Measurements from ENCODE around the gene ZNF740.
"Not testable (repeated sequence)": the region's sequence is repeated elsewhere in the genome, so short reads cannot be mapped to it uniquely, and the experiment has no call there.

Gene ZNF740

GRCh38 chr12:53193985-53194716, 13.6 kb downstream of the ZNF740 start:
- peak; percentile 59 for FAIRE-seq
- no peak for DNase-seq (ENCODE audit: low spot score)

GRCh38 chr12:53194973-53195372, 14.5 kb downstream of the ZNF740 start:
- FAIRE-seq: no peak
- DNase-seq (ENCODE audit: low spot score): no peak

GRCh38 chr12:53195516-53196420, 15.2 kb downstream of the ZNF740 start:
- no peak for DNase-seq (ENCODE audit: low spot score)
- FAIRE-seq: no peak

GRCh38 chr12:53196486-53196885, 16.0 kb downstream of the ZNF740 start:
- FAIRE-seq (no peak), DNase-seq (ENCODE audit: low spot score) (no peak)

- no peak for FAIRE-seq
- DNase-seq (ENCODE audit: low spot score): no peak
Measured at GRCh38 chr12:53197011-53197640, 16.6 kb downstream of the ZNF740 start.

GRCh38 chr12:53198486-53199110, 18.1 kb downstream of the ZNF740 start:
- FAIRE-seq: no peak
- no peak for DNase-seq (ENCODE audit: low spot score)

- FAIRE-seq (no peak), DNase-seq (ENCODE audit: low spot score) (no peak)
Measured at GRCh38 chr12:53199700-53200099, 19.2 kb downstream of the ZNF740 start.

- DNase-seq (ENCODE audit: low spot score) (no peak), FAIRE-seq (no peak)
Measured at GRCh38 chr12:53200107-53200457, 19.6 kb downstream of the ZNF740 start.

GRCh38 chr12:53200458-53201176, 20.1 kb downstream of the ZNF740 start:
- FAIRE-seq (no peak), DNase-seq (ENCODE audit: low spot score) (no peak)

- FAIRE-seq (no peak), DNase-seq (ENCODE audit: low spot score) (no peak)
Measured at GRCh38 chr12:53201177-53201541, 20.6 kb downstream of the ZNF740 start.

- DNase-seq (ENCODE audit: low spot score) (no peak), FAIRE-seq (no peak)
Measured at GRCh38 chr12:53201639-53202038, 21.1 kb downstream of the ZNF740 start.

- DNase-seq (ENCODE audit: low spot score); FAIRE-seq: not testable (repeated sequence)
Measured at GRCh38 chr12:53202316-53202715, 21.8 kb downstream of the ZNF740 start.

GRCh38 chr12:53204351-53204750, 23.8 kb downstream of the ZNF740 start:
- DNase-seq (ENCODE audit: low spot score): no peak
- no peak for FAIRE-seq

GRCh38 chr12:53205747-53206419, 25.4 kb downstream of the ZNF740 start:
- FAIRE-seq (no peak), DNase-seq (ENCODE audit: low spot score) (peak; percentile 86)

GRCh38 chr12:53207042-53207441, 26.5 kb downstream of the ZNF740 start, which contains the start of gene ITGB7:
ITGB7 (minus strand) TSS chr12:53207251; CDS start chr12:53200443, 6,808 bp downstream.
- no peak for FAIRE-seq
- no peak for DNase-seq (ENCODE audit: low spot score)

GRCh38 chr12:53208435-53208834, 27.9 kb downstream of the ZNF740 start:
- no peak for FAIRE-seq
- DNase-seq (ENCODE audit: low spot score): no peak

- DNase-seq (ENCODE audit: low spot score) (no peak), FAIRE-seq (no peak)
Measured at GRCh38 chr12:53208877-53209463, 28.4 kb downstream of the ZNF740 start.

- FAIRE-seq (no peak), DNase-seq (ENCODE audit: low spot score) (no peak)
Measured at GRCh38 chr12:53210843-53211242, 30.3 kb downstream of the ZNF740 start.

GRCh38 chr12:53211476-53212381, 31.2 kb downstream of the ZNF740 start:
- DNase-seq (ENCODE audit: low spot score) (no peak), FAIRE-seq (no peak)

All from urothelium cell line (cell line).